Motor neuron (in vitro differentiated cells): ENCODE measurements around the gene CELSR1. TPM values are rescaled to one million over a fixed set of nuclear protein-coding genes. Genes with fewer than 3 reads are reported as not detected.

Source experiments
- ATAC-seq, 8 experiments: fragments of 200-7000 bp; cut with Tn5 transposase; replicated peaks in 6 of 8; 2 replicates each; pipeline ENCODE4 v1.8.0; 2021; ENCODE audit warnings: mild to moderate bottlenecking in 8 of 8, moderate library complexity in 8 of 8
- H3K27ac ChIP-seq, 2 donors: fragments of 250-450 bp; sonication (Bioruptor Pico); 2 replicates each; pipeline ENCODE4 v1.9.0; 2021; ENCODE audit warnings: antibody characterized with exemption in 2 of 2, mild to moderate bottlenecking in 2 of 2, moderate library complexity in 1 of 2
- H3K4me1 ChIP-seq, 2 donors: fragments of 250-450 bp; sonication (Bioruptor Pico); replicated peaks in 1 of 2; 2 replicates each; pipeline ENCODE4 v1.6.1; 2021; ENCODE audit warnings: antibody characterized with exemption in 2 of 2, mild to moderate bottlenecking in 2 of 2, moderate library complexity in 1 of 2
- H3K4me3 ChIP-seq, 5 donors: fragments of 250-450 bp; sonication (Bioruptor Pico); 2 replicates each; pipeline ENCODE4 v1.9.0; 2021; ENCODE audit warnings: antibody characterized with exemption in 5 of 5, mild to moderate bottlenecking in 5 of 5, moderate library complexity in 4 of 5
- WGBS, 10 experiments: fragments of 450-650 bp; shearing (Covaris generic); methylation state at CpG; one replicate each; pipeline ENCODE4 v1.0.0; 2022; 5-methylcytosine and 5-hydroxymethylcytosine counted together
- in situ Hi-C, 9 experiments: fragments of 400-800 bp; cut with MboI; loops; one replicate each; pipeline ENCODE4 v1.15.0; 2021; ENCODE audit warnings: low sequenced_read_pairs in 9 of 9, low pct_unique_long_range_greater_than_20kb in 2 of 9; ENCODE audit not compliant: unreplicated experiment in 9 of 9
- total RNA-seq, 8 experiments: library from RNA; unstranded; fragments of 300-600 nt; gene quantifications; 2 replicates each; pipeline versions ENCODE4 v1.2.3 to v1.2.4, GENCODE V29; 2022

CELSR1 gene
- total RNA-seq, 8 experiments from 2014 or later = 0.76 to 26.6 (median 4.7) TPM

DNA sequence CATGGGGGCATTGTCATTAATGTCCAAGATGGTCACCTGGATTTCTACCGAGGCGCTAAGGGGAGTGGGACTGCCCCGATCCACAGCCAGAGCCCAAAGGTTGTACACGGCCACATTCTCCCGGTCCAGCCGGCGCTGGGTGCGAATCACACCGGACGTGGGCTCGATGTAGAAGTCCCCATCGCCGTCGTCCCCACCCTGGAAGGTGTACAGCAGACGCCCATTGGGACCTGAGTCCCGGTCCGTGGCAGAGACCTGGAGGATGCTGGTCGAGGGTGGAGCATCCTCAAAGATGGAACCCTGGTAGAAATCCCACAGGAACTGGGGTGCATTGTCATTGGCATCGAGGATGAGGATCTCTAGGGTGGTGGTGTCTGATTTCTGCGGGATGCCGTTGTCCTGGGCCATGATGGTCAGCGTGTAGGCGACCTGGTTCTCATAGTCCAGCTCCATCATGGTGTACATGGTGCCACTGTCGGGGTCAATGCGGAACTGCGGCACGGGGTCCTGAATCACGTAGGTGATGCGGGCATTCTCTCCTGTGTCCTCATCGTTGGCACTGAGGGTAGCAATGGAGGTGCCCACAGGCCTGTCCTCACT, 3.1 kb downstream of the CELSR1 start:
- in situ Hi-C loops = loop anchor here in 5 of 9 experiments (25.0 kb wide), 4 partner anchors 147 to 422 kb away; no protein-coding TSS in a partner anchor

DNA sequence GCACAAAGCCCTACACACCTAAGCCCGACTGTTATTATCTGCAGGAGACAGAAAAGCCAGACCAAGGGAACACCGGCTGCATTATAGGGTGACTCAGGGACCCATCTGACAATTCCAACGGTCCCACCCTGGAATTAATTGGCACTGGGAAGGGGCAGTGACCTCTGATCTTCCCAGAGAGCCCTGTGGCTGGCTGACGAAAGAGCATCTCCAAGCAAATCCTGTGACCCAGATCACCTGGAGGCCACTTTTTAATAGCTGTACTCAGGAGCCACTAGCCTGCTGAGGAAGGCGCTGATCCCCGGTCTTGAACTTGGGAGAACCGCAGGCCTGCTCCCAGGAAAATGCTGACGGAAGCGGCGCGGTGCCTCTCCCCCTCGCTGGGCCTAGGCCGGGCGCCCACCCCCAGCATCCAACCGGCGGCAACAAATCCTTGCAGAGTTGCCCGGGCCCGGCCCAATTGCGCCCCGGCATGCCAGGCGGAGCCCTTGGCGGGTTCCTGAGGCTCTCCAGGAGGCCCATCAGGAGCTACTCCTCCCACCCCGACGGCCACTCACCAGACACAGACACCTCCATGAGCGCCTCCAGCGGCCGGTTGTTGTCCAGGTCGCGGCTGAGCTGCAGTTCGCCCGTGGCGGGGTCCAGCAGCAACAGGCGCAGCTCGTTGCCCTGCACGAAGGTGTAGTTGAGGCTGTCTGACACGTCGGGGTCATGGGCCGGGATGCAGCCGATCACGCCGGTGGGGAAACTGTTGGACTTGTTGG, 4.2 kb downstream of the CELSR1 start:
- Histone ChIP-seq H3K27ac (no peak overlapping the region), H3K4me1 (peaks cover 11 to 31% of the 10 kb centered on the region in 2 donors), H3K4me3 (peak overlapping the region in 4 of 5 donors; percentile 17 to 31 (median 26))
- whole genome bisulfite sequencing, 10 experiments = 42 to 100% (median 82%) methylated on average over 1 to 19 of the region's 41 CpGs; no CpG with 5 or more reads in 2 of the 10 experiments
- ATAC-seq = no peak
- in situ Hi-C loops = loop anchor here in 5 of 9 experiments (25.0 kb wide), 4 partner anchors 146 to 421 kb away; no protein-coding TSS in a partner anchor

More for the DNA sequence above, 3.1 kb downstream of the CELSR1 start:
- ATAC-seq = no peak
- no peak overlapping the region for H3K4me3 ChIP-seq
- peaks cover 13 to 29% of the 10 kb centered on the region in 2 donors for H3K4me1 ChIP-seq
- 55 to 100% (median 100%) methylated on average over 2 to 6 of the region's 30 CpGs; no CpG with 5 or more reads in 6 of the 10 experiments for WGBS, 10 experiments
- H3K27ac ChIP-seq = no peak overlapping the region

DNA sequence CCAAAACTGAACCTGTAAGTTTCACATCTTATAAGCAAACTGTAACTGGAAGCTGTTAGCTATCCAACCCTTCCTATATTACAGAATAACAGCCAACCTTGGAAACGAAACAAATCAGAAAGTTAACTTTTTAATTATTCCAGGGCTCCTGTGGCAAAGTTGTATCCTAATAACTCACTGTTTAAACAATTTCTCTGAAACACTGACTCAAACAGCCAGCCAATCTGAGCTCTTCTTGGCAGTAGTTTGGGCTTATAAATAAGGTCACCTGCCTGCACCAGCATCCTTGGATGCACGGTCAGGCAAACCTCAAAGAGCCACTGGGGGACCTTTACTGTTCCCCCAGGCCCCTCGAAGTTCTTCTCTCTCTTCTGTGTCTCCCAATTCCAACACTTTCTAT, 5.0 kb downstream of the CELSR1 start:
- Histone ChIP-seq H3K27ac (no peak overlapping the region), H3K4me1 (peaks cover 16 to 38% of the 10 kb centered on the region in 2 donors), H3K4me3 (peak overlapping the region; percentile 2 to 31 (median 22))
- in situ Hi-C loops = loop anchor here in 5 of 9 experiments (25.0 kb wide), 4 partner anchors 145 to 420 kb away; no protein-coding TSS in a partner anchor
- 0 to 80% (median 32%) methylated on average over 1 to 3 of the region's 3 CpGs; no CpG with 5 or more reads in 4 of the 10 experiments for WGBS, 10 experiments
- ATAC-seq = no peak

DNA sequence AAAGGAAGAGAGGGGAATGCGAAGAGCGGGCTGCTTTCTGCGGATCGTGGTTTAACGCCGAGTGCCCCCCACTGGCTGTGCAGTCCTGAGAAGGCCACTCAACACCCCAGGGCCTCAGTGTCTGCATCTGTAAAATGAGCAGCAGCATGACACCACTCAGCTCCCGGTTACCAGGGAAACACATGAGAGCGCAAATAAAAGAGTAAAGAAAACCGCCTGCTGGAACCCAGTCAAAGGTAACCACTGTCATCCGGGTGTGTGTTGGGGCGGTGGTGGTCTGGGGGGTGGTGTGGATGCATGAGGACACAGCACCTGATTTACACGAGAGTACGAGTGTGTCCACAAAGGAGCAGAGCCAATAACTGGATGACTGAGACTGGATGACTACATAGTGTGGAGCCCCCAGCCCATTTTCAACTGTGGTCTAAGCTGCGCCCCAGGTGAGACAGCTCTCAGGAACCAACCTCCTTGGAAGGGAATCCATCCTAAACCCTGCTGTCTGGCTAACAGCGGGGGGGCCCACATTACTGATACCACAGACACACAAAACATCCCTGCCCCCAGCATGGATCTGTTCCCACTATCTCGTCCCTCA, 5.7 kb downstream of the CELSR1 start:
- peak overlapping the region in 1 of 5 donors; percentile 31 for H3K4me3 ChIP-seq
- in situ Hi-C loops = loop anchor here in 5 of 9 experiments (25.0 kb wide), 4 partner anchors 144 to 419 kb away; no protein-coding TSS in a partner anchor
- ATAC-seq = no peak
- H3K4me1 ChIP-seq = peaks cover 16 to 40% of the 10 kb centered on the region in 2 donors
- no peak overlapping the region for H3K27ac ChIP-seq
- 51 to 100% (median 100%) methylated on average over 1 to 13 of the region's 16 CpGs; no CpG with 5 or more reads in 1 of the 10 experiments for WGBS, 10 experiments

DNA sequence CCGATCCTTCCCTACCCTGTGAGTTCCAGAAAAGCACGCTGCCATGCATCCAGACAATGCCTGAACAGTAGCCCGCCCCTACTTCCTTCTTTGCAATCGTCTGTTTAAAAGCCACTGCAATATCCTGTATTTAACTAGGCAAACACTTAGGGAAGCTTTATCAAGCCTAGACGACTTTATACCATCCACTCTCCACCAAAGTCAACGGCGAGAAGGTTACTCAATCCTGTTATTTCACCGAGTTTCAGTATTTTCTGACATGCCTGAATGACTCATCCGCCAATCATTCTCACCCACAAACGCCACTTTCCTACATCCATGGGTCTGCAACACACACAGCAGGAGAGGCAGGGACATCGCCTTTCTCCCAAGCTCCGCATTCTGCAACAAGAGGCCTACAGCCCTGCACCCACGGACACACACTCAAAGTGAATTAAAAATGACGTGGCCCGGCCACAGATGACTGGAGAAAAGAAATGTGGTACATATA, 9.3 kb downstream of the CELSR1 start:
- no peak overlapping the region for H3K4me3 ChIP-seq
- peak in 5 of 8 experiments; percentile 56 to 69 (median 62) for ATAC-seq
- no peak overlapping the region for H3K27ac ChIP-seq
- in situ Hi-C loops = loop anchor here in 5 of 9 experiments (25.0 kb wide), 4 partner anchors 141 to 416 kb away; no protein-coding TSS in a partner anchor
- WGBS, 10 experiments = 41 to 100% (median 69%) methylated on average over 1 to 10 of the region's 15 CpGs; no CpG with 5 or more reads in 1 of the 10 experiments
- H3K4me1 ChIP-seq = peaks cover 21 to 43% of the 10 kb centered on the region in 2 donors

DNA sequence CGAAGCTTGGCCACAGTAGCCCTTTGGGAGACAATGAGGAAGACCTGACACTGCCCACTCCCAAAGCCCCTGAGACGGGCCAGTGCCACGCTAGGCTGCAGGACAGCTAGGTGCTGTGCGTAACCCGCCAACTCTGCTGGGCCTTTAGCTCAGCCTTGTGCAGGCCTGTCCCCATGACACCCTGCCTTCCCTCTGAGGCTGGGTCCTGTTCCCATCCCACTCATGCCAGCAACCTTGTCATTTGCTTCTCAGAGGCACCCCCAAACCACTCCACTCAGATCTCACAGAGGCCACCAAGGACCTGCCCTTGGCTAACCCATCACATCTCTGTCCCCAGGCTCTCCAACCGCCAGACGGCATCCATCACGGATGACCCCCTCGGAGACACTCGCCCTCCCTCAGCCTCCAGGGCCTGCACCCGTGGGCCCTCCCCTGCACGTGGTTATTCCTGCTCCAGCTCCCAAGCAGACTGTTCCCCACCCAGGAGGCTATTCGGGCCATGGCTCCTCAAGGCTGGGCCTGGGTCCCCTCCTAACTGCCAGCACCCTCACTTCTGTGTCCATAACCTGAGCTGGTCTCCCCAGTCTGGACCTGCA, 11.1 kb downstream of the CELSR1 start:
- ATAC-seq = no peak
- H3K4me3 ChIP-seq = no peak overlapping the region
- WGBS, 10 experiments = 50 to 100% (median 88%) methylated on average over 1 to 6 of the region's 13 CpGs; no CpG with 5 or more reads in 6 of the 10 experiments
- H3K4me1 ChIP-seq = peaks cover 25 to 45% of the 10 kb centered on the region in 2 donors
- H3K27ac ChIP-seq = no peak overlapping the region
- in situ Hi-C loops = loop anchor here in 5 of 9 experiments (25.0 kb wide), 4 partner anchors 139 to 414 kb away; no protein-coding TSS in a partner anchor

DNA sequence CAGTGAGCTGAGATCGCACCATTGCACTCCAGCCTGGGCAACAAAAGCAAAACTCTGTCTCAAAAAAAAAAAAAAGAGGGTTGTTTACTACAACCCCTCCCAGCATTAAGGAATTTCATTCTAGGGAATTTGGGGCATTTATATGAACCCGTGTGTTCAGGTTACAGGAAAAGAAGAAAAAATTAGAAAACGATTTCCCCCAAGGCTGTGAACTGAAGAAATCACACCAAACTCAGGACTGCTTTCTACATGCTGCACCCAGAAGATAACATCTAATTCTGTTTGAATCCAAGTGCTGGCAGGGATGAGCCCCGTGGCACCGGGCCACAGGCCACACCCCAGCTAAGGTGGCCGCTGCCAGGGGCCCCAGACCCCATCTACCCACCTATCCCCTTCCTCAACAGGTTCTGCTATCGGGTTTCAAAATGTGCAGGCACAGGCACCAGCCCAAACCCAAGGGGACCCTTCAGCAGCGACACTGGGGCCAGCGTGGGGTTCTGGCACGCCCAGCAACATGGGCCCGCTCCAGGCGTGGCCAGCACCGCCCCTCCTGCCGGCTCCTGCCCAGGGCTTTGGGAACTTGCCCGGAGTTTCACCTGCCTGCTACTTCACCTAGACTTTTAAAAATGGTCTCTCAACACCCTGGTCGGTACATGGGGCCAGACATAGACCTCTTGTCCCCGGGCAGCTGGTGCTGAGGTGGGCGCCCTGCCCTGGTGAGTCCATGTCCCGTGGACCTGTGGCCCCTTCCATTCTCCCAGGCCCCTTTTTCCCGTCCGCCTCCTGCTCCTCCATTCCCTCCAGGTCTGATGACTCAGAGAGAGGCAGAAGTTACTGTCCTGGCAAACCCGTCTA, 11.8 kb downstream of the CELSR1 start:
- ATAC-seq = no peak
- Histone ChIP-seq H3K27ac (no peak overlapping the region), H3K4me1 (peaks cover 22 to 41% of the 10 kb centered on the region in 2 donors), H3K4me3 (no peak overlapping the region)
- in situ Hi-C loops = loop anchor here in 5 of 9 experiments (25.0 kb wide), 4 partner anchors 138 to 413 kb away; no protein-coding TSS in a partner anchor
- WGBS, 10 experiments = 0 to 100% (median 85%) methylated on average over 1 to 9 of the region's 22 CpGs; no CpG with 5 or more reads in 3 of the 10 experiments

DNA sequence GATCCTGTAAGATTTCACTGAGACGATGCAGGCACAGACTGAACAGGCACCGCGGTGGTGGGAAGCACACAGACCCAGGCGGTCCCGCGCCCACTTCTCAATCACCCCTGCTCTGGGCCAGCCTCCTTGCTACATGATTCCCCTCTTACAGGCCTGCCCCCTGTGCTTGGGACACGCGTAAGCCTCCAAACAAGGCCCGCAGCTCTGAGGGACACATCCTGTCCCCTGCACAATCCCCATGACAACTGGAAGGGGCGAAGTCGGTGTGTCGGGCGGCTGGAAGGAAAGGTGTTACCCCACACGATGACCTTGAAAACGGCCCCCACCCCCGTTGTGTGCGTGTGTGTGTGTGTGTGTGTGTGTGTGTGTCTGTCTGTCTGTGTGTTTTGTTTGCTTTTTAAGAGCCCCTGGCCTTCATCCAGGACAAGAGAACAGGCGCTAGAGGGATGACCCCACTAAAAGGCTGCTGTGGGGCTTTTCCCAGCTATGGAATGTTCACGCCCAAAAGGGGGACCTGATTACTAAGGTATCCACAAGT, 13.1 kb downstream of the CELSR1 start:
- in situ Hi-C loops = no loop called here
- peaks cover 20 to 39% of the 10 kb centered on the region in 2 donors for H3K4me1 ChIP-seq
- no peak overlapping the region for H3K4me3 ChIP-seq
- ATAC-seq = peak in 5 of 8 experiments; percentile 30 to 42 (median 36)
- no peak overlapping the region for H3K27ac ChIP-seq
- 35 to 100% methylated on average over 1 to 6 of the region's 19 CpGs; no CpG with 5 or more reads in 8 of the 10 experiments for WGBS, 10 experiments

DNA sequence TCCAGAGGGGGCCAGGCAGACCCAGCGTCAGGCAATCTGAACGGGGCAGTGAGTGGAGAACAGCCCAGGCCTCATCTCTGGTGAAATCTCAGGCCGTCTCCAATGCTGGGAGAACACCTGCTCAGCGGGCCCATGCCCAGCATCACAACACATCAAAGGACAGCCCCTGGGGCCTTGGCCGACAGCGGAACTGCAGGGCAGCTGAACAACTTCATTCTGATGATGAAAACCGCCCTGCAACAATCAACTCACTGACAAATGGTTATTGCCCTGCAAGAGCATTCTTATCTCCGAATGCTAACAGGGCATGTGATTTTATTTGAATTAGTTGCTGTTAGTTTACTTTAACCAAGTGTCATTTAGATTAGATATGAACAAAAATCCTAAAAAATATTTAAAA, 14.6 kb downstream of the CELSR1 start:
- ATAC-seq = peak in 5 of 8 experiments; percentile 75 to 87 (median 78)

DNA sequence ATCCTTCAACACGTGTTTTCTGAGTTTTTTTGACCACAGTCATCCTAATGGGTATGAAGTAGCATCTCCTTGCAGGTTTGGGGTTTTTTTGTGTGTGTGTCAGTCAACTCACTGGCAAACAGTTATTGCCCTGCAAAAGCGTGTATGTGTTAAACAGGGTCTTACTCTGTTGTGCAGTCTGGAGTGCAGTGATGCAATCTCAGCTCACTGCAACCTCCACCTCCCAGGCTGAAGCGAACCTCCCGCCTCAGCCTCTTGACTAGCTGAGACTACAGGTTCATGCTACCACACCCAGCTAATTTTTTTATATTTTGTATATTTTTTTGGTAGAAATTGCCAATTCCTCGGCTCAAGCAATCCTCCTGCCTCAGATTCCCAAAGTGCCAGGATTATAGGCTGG, 15.4 kb downstream of the CELSR1 start:
- Histone ChIP-seq H3K4me1 (peaks cover 13 to 30% of the 10 kb centered on the region in 2 donors), H3K4me3 (no peak overlapping the region), H3K27ac (no peak overlapping the region)
- WGBS, 10 experiments = 0 to 100% (median 97%) methylated on average over 1 to 5 of the region's 5 CpGs; no CpG with 5 or more reads in 1 of the 10 experiments
- in situ Hi-C loops = no loop called here
- no peak for ATAC-seq

More for the DNA sequence above, 14.6 kb downstream of the CELSR1 start:
- peaks cover 16 to 33% of the 10 kb centered on the region in 2 donors for H3K4me1 ChIP-seq
- no peak overlapping the region for H3K4me3 ChIP-seq
- H3K27ac ChIP-seq = peak overlapping the region in 1 of 2 donors; percentile 51
- in situ Hi-C loops = no loop called here
- 0 to 83% (median 27%) methylated on average over 1 to 4 of the region's 8 CpGs for WGBS, 10 experiments

DNA sequence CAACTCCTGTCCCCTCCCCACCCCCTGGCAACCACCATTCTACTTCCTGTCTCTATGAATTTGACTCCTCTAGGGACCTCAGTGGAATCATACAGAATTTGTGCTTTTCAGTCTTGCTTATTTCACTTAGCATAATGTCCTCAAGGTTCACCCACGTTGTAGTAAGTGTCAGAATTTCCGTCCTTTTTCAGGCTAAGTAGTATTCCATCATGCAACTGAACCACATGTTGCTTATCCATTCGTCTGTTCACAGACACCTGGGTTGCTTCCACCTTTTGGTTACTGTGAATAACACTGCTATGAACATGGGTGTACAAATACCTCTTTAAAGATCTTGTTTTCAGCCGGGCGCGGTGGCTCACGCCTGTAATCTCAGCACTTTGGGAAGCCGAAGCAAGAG, 16.5 kb downstream of the CELSR1 start:
- 54 to 100% (median 99%) methylated on average over 1 to 7 of the region's 8 CpGs; no CpG with 5 or more reads in 2 of the 10 experiments for WGBS, 10 experiments
- ATAC-seq = no peak
- H3K27ac ChIP-seq = no peak overlapping the region
- H3K4me1 ChIP-seq = peaks cover 13 to 26% of the 10 kb centered on the region in 2 donors
- no peak overlapping the region for H3K4me3 ChIP-seq
- in situ Hi-C loops = no loop called here
